Right lobe of liver (tissue), 4 donors: ENCODE results near the gene SPATA31D3.

ENCODE experiments used
- CTCF ChIP-seq, 4 donors: fragments of 200-600 bp in 3 of 4; fragments of 450-650 bp in 1 of 4; IDR thresholded peaks; one replicate each; pipeline versions ENCODE4 v1.5.1 to v1.8.0; 2016 to 2022; ENCODE audit warnings: antibody characterized with exemption in 4 of 4, mild to moderate bottlenecking in 2 of 4
- POLR2A ChIP-seq: fragments of 450-650 bp; IDR thresholded peaks from one replicate; pipeline ENCODE4 v1.6.1; 2017; ENCODE audit warnings: antibody characterized with exemption, mild to moderate bottlenecking
- donor health status: DM: no; HTN: no; CAD: no.
- donor health status: DM: no; HTN: no; CAD: no.
- donor health status: DM: no; HTN: yes; CAD: no.

GRCh38 chr9:81915801-81916505 is 27.3 kb upstream of the SPATA31D3 start:
- TF ChIP-seq CTCF (IDR thresholded peaks at IDR 0.05): no peak
- no peak for TF ChIP-seq POLR2A
